Epithelial cell of esophagus (primary cell): Measurements from ENCODE around the gene TRAF3IP1.
"Not testable (repeated sequence)": the region's sequence is repeated elsewhere in the genome, so short reads cannot be mapped to it uniquely, and the experiment has no call there.

Source experiments
- DNase-seq: peaks from one replicate; pipeline ENCODE4 v3.0.0; 2010; ENCODE audit warnings: low read depth
- H3K4me3 ChIP-seq: 2 replicates; pipeline ENCODE4 v1.5.1; 2011; ENCODE audit warnings: mild to moderate bottlenecking, low read length, control low read depth
- TF ChIP-seq, protein P1 (sequence below): IDR thresholded peaks from 2 replicates; pipeline ENCODE4 v1.5.1; 2011; ENCODE audit warnings: low read depth, mild to moderate bottlenecking, low read length, control low read depth, inconsistent platforms; ENCODE audit not compliant: insufficient read depth; ENCODE audit errors: missing control alignments

Gene TRAF3IP1

DNA sequence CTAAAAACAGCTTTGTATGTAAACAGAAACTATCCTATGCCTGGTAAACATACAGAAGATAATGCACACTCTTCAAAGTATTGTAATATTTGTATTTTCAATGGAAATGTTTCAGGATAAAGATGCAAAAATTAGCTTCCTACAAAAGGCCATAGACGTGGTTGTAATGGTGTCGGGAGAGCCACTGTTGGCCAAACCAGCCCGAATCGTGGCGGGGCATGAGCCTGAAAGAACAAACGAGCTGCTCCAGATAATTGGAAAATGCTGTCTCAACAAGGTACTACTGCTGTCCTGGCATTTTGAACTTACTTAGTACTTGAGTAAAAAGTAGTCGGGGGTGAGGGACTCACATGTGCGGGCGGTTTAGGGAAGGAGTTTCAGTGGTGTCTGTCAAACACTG is 5.4 kb downstream of the TRAF3IP1 start:
- no peak overlapping the region for H3K4me3 ChIP-seq
- TF ChIP-seq, protein P1, sequence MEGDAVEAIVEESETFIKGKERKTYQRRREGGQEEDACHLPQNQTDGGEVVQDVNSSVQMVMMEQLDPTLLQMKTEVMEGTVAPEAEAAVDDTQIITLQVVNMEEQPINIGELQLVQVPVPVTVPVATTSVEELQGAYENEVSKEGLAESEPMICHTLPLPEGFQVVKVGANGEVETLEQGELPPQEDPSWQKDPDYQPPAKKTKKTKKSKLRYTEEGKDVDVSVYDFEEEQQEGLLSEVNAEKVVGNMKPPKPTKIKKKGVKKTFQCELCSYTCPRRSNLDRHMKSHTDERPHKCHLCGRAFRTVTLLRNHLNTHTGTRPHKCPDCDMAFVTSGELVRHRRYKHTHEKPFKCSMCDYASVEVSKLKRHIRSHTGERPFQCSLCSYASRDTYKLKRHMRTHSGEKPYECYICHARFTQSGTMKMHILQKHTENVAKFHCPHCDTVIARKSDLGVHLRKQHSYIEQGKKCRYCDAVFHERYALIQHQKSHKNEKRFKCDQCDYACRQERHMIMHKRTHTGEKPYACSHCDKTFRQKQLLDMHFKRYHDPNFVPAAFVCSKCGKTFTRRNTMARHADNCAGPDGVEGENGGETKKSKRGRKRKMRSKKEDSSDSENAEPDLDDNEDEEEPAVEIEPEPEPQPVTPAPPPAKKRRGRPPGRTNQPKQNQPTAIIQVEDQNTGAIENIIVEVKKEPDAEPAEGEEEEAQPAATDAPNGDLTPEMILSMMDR = no peak
- DNase-seq = no peak

DNA sequence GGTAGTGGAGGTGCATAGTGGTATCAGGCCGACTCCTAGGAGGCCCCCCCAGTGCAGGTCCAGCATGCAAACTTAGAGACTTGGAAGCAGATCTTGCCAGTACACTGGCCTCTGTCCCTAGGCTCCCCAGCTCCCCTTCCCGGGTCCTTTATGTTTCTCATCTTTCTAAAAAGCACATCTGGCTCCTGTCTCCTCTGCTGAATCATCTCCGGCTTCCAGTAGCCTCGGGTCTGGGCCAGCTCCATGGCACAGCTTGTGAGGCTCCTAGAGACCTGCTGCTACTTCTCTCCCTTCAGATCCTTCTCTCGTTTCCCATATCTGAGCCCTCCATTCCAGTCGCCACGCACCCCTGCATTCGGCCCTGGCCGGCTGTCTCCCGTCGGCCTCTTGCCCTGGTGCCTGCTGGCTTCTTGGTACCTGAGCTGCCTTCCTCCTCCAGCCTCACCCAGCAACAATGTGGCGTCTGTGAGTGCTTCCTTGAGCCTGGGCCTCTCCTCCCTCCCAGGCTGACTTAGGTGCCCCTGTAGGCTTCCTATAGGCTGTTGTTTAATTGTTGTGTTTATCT is 6.6 kb downstream of the TRAF3IP1 start:
- TF ChIP-seq, protein P1 = no peak
- DNase-seq = no peak
- no peak overlapping the region for H3K4me3 ChIP-seq

DNA sequence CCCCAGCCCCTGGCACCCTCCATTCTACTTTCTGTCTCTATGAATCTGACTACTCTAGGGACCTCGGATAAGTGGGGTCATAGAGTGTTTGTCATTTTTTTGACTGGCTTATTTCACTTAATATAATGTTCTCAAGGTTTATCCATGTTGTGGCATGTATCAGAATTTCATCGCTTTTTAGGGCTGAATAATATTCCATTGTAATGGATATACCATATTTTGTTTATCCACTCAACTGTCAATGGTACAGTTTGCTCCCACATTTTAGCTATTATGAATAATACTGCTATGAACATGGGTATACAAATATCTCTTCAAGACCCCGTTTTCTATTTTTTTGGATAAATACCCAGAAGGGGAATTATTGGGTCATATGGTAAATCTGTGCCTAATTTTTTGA is 7.4 kb downstream of the TRAF3IP1 start:
- TF ChIP-seq, protein P1 = no peak
- H3K4me3 ChIP-seq = no peak overlapping the region
- no peak for DNase-seq

DNA sequence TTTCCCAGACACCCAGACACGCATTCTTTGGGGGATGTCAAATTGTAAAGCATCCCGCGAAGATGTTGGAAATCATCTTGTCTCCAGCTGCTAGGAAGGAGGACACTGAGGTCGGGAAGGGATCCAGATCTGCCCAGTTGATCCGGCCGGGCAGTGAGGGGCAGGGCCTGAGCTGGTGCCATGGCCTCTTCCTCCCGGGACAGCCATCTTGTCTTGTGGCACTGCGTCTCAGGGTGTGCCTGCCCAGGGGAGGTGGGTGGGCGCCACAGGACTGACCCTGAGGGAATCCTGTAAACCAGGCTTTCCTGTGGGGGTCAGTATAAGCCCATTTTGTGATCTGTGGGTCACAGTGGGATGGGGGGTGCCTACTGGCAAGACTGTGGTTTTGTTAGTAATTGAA is 10.1 kb downstream of the TRAF3IP1 start:
- no peak for DNase-seq
- no peak overlapping the region for H3K4me3 ChIP-seq
- TF ChIP-seq, protein P1 = no peak

DNA sequence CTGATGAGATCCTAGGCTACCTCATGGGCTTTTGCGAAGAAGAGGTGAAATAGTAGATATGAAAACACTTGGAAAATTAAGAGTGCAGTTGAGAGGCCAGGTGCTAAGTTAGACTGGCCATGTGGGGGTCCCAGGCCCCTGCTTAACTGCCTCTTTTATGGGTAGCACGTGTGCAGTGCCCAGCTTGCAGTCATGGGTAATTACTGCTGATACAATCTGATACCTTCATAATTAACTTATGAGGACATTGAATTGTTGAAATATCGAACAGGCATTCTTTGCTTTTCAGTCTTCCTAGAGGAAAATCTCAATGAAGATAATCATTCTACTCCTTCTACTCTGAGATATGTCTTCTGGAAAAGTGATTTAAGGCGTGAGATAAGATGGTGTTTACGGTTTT is 11.6 kb downstream of the TRAF3IP1 start:
- TF ChIP-seq, protein P1 = no peak
- no peak overlapping the region for H3K4me3 ChIP-seq
- DNase-seq = no peak

DNA sequence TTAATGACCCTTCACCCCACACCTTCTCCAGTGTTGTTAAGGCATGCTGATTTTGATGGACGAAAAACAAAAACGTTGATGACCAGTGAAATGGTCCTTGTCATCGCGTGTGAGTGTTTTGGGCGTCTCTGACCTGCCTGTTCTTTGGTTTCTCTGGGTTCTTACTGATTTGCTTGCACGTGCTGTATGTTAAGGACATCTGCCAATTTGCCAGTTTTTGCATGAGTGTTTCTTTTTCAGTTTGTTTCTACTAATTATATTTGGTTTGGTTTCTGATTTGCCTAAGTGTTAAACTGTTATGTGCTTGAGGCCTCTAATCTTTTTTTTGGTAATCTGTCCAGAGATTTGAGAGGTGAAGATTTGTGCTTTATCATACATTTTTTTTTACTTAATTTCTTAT is 14.6 kb downstream of the TRAF3IP1 start:
- TF ChIP-seq, protein P1 = no peak
- no peak for DNase-seq

DNA sequence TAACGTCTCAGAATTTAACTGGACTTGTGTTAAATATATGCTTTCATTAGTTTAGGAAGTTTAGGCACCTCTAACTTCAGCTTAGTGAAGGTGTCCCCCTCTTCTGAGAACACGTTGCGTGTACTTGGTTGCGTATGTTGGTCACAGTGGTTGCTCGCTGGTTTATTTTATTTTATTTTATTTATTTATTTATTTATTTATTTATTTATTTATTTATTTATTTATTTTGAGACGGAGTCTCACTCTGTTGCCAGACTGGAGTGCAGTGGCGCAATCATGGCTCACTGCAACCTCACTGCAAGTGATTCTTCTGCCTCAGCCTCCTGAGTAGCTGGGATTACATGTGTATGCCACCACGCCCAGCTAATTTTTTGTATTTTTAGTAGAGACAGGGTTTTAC is 15.3 kb downstream of the TRAF3IP1 start:
- not testable (repeated sequence) for H3K4me3 ChIP-seq

More for the DNA sequence above, 14.6 kb downstream of the TRAF3IP1 start:
- H3K4me3 ChIP-seq = no peak overlapping the region

More for the DNA sequence above, 15.3 kb downstream of the TRAF3IP1 start:
- not testable (repeated sequence) for DNase-seq
